K562 (cell line): ENCODE data around the gene MID2. TPM values are rescaled to one million over a fixed set of nuclear protein-coding genes. Genes with fewer than 3 reads are reported as not detected.

Source experiments
- ATAC-seq: fragments of 200-7000 bp; cut with Tn5 transposase; 3 replicates; pipeline ENCODE4 v1.9.1; 2020; ENCODE audit warnings: moderate library complexity
- BruUV-seq: library from RNA; stranded (reverse); fragments of 400-500 nt; replicated peaks from 2 replicates; lab custom pipeline; 2021; lab: Mats Ljungman, UMichigan
- CTCF ChIA-PET: fragments of 300-600 bp; formaldehyde crosslinking; extraction: SDS; loops from one replicate; lab custom pipeline; 2021; ENCODE audit warnings: low intra/inter-chr PET ratio; lab: Yijun Ruan, JAX
- POLR2A ChIA-PET: fragments of 300-600, 350-650 bp; sonication (Branson Sonifier 250); formaldehyde crosslinking; extraction: SDS; loops from one replicate; lab custom pipeline; 2021; ENCODE audit warnings: antibody characterized with exemption, inconsistent platforms; lab: Yijun Ruan, JAX
- DNase-seq, 4 experiments: peaks; one replicate each; pipeline versions ENCODE4 v3.0.0 to v3.0.0-alpha.2; 2011 to 2018; ENCODE audit warnings: low spot score in 3 of 4, mixed read lengths in 3 of 4; ENCODE audit errors: extremely low read depth in 1 of 4
- FAIRE-seq: peaks from 2 replicates; lab custom pipeline; 2011; peaks lifted over from hg19 to GRCh38; lab: Jason Lieb, UNC
- H2AFZ ChIP-seq: 2 replicates; pipeline ENCODE4 v1.6.0; 2011; ENCODE audit warnings: low read depth, low read length, control low read depth, inconsistent platforms
- H3K27ac ChIP-seq: fragments of 200-600 bp; 3 replicates; pipeline ENCODE4 v1.8.0; 2011; ENCODE audit warnings: low read depth, mild to moderate bottlenecking, control low read depth, inconsistent platforms, low read length, moderate library complexity, mixed read lengths; ENCODE audit errors: extremely low read depth
- H3K27me3 ChIP-seq, 2 experiments: fragments of 300-600 bp in 1 of 2; 2 replicates in 1 of 2; 3 replicates in 1 of 2; pipeline versions ENCODE4 v1.6.0 to v1.8.0; 2011; ENCODE audit warnings: inconsistent platforms in 2 of 2, low read length in 2 of 2, mild to moderate bottlenecking in 1 of 2, mixed read lengths in 1 of 2, moderate library complexity in 1 of 2; ENCODE audit not compliant: control insufficient read depth in 2 of 2, insufficient read depth in 2 of 2
- H3K36me3 ChIP-seq: fragments of 300-600 bp; 3 replicates; pipeline ENCODE4 v1.8.0; 2011; ENCODE audit warnings: mild to moderate bottlenecking, low read length, inconsistent platforms; ENCODE audit not compliant: control insufficient read depth, insufficient read depth
- H3K4me1 ChIP-seq, 2 experiments: fragments of 200-600 bp in 1 of 2; replicated peaks in 1 of 2; 2 replicates in 1 of 2; 3 replicates in 1 of 2; pipeline versions ENCODE4 v1.5.1 to v1.8.0; 2011; ENCODE audit warnings: inconsistent platforms in 2 of 2, low read length in 2 of 2, mild to moderate bottlenecking in 1 of 2, mixed read lengths in 1 of 2, moderate library complexity in 1 of 2; ENCODE audit not compliant: control insufficient read depth in 2 of 2, insufficient read depth in 2 of 2
- H3K4me2 ChIP-seq: 2 replicates; pipeline ENCODE4 v1.6.1; 2011; ENCODE audit warnings: low read length, control low read depth, inconsistent platforms, mixed read lengths; ENCODE audit not compliant: insufficient read depth
- H3K4me3 ChIP-seq: fragments of 200-600 bp; sonication (generic), shearing (Covaris generic); 2 replicates; pipeline ENCODE4 v1.5.1; 2016; ENCODE audit warnings: control low read depth, inconsistent platforms
- H3K79me2 ChIP-seq: fragments of 200-600 bp; 3 replicates; pipeline ENCODE4 v1.8.0; 2011; ENCODE audit warnings: low read length, inconsistent platforms; ENCODE audit not compliant: control insufficient read depth, insufficient read depth
- H3K9ac ChIP-seq, 2 experiments: 2 replicates each; pipeline versions ENCODE4 v1.6.0 to v1.6.1; 2011; ENCODE audit warnings: low read depth in 2 of 2, low read length in 2 of 2, control low read depth in 1 of 2, inconsistent platforms in 1 of 2, mild to moderate bottlenecking in 1 of 2, mixed read lengths in 1 of 2; ENCODE audit not compliant: insufficient read depth in 1 of 2
- H3K9me1 ChIP-seq: one replicate; pipeline ENCODE4 v1.6.0; 2011; ENCODE audit warnings: inconsistent platforms, mild to moderate bottlenecking, low read length, moderate library complexity; ENCODE audit not compliant: control insufficient read depth, insufficient read depth
- H3K9me3 ChIP-seq: replicated peaks from 2 replicates; pipeline ENCODE4 v1.5.1; 2011; ENCODE audit warnings: low read depth, low read length, inconsistent platforms; ENCODE audit not compliant: control insufficient read depth, insufficient read depth
- H4K20me1 ChIP-seq: replicated peaks from 2 replicates; pipeline ENCODE4 v1.6.1; 2011; ENCODE audit warnings: low read length, inconsistent platforms, mixed read lengths; ENCODE audit not compliant: control insufficient read depth, insufficient read depth
- ELK3 ChIP-seq: fragments of 450-650 bp; formaldehyde crosslinking; IDR thresholded peaks from 2 replicates; pipeline ENCODE4 v1.4.0; 2020; ENCODE audit warnings: mild to moderate bottlenecking
- GABPB2 ChIP-seq: fragments of 250-450 bp; sonication (Bioruptor Pico); conservative IDR thresholded peaks from 2 replicates; pipeline ENCODE4 v1.5.1; 2021; ENCODE audit warnings: mild to moderate bottlenecking
- HDAC1 ChIP-seq, 2 experiments: fragments of 450-650 bp; IDR thresholded peaks; 2 replicates each; pipeline ENCODE4 v1.6.1; 2016 to 2017; ENCODE audit warnings: inconsistent platforms in 1 of 2, mild to moderate bottlenecking in 1 of 2, moderate library complexity in 1 of 2
- ILF3 ChIP-seq: fragments of 450-650 bp; IDR thresholded peaks from 2 replicates; pipeline ENCODE4 v1.6.1; 2018; ENCODE audit warnings: antibody characterized with exemption, mild to moderate bottlenecking, moderate library complexity, borderline replicate concordance
- MEF2A ChIP-seq: IDR thresholded peaks from 2 replicates; pipeline ENCODE4 v1.6.1; 2011; ENCODE audit warnings: low read depth, mild to moderate bottlenecking, low read length, moderate library complexity; ENCODE audit not compliant: control insufficient read depth
- PTBP1 ChIP-seq: fragments of 200-400 bp; formaldehyde crosslinking; IDR thresholded peaks from 2 replicates; pipeline ENCODE4 v1.6.1; 2017; ENCODE audit warnings: low read depth, low read length
- RB1 ChIP-seq: fragments of 450-650 bp; IDR thresholded peaks from 2 replicates; pipeline ENCODE4 v1.6.1; 2017; ENCODE audit warnings: low read depth, mild to moderate bottlenecking
- RBBP5 ChIP-seq: fragments of 200-600 bp; sonication (generic); IDR thresholded peaks from 2 replicates; pipeline ENCODE4 v1.6.1; 2012; ENCODE audit warnings: borderline replicate concordance, mild to moderate bottlenecking, low read length, control low read depth, inconsistent platforms; ENCODE audit not compliant: insufficient read depth, poor library complexity, severe bottlenecking
- SMC3 ChIP-seq: conservative IDR thresholded peaks from 2 replicates; pipeline ENCODE4 v1.6.1; 2011; ENCODE audit warnings: low read depth, low read length, improper control_type of control experiment; ENCODE audit not compliant: insufficient read depth
- TCF7L2 ChIP-seq: fragments of 150-350 bp; IDR thresholded peaks from 2 replicates; pipeline ENCODE4 v1.6.1; 2016; ENCODE audit warnings: low read depth, mild to moderate bottlenecking, low read length, moderate library complexity
- TFE3 ChIP-seq: fragments of 450-650 bp; formaldehyde crosslinking; IDR thresholded peaks from 2 replicates; pipeline ENCODE4 v1.4.0; 2020; ENCODE audit warnings: mild to moderate bottlenecking, mixed read lengths
- ZNF174 ChIP-seq: fragments of 250-450 bp; sonication (Bioruptor Pico); IDR thresholded peaks from 2 replicates; pipeline ENCODE4 v1.4.0; 2020; ENCODE audit warnings: mild to moderate bottlenecking
- ZNF184 ChIP-seq: sonication (generic); formaldehyde crosslinking; IDR thresholded peaks from 2 replicates; pipeline ENCODE4 v1.5.0; 2020; ENCODE audit warnings: missing genetic modification reagents
- ZNF609 ChIP-seq: sonication (generic); formaldehyde crosslinking; IDR thresholded peaks from 2 replicates; pipeline ENCODE4 v1.8.1; 2023; ENCODE audit warnings: missing genetic modification reagents, mild to moderate bottlenecking, borderline replicate concordance
- ZNF778 ChIP-seq: fragments of 450-650 bp; formaldehyde crosslinking; IDR thresholded peaks from 2 replicates; pipeline ENCODE4 v1.4.0; 2020; ENCODE audit warnings: mild to moderate bottlenecking, moderate library complexity
- WGBS: fragments of 100-300 bp; shearing (Covaris generic); methylation state at CpG from one replicate; pipeline ENCODE4 v1.1.6; 2016; ENCODE audit warnings: low coverage, mixed read lengths; ENCODE audit not compliant: insufficient coverage; ENCODE audit errors: missing lambda C conversion rate; 5-methylcytosine and 5-hydroxymethylcytosine counted together
- in situ Hi-C: fragments of 300-500 bp; cut with MboI; formaldehyde crosslinking; loops from 4 replicates; pipeline ENCODE4 v1.15.0; 2018; ENCODE audit warnings: inconsistent platforms, mixed read lengths
- intact Hi-C: fragments of 100-400 bp; cut with micrococcal nuclease; formaldehyde crosslinking; loops from 2 replicates; pipeline ENCODE4 v1.14.2; 2022
- polyA plus RNA-seq, 8 experiments: library from polyadenylated mRNA; depleted of rRNA in 4 of 8; stranded (reverse) in 5 of 8; unstranded in 3 of 8; fragments of >200 nt; fragmentation: Nextera tagmentation in 2 of 8; fragmentation: Illumina TruSeq in 1 of 8; extraction: Ambion mirVana in 2 of 8; extraction: Trizol in 1 of 8; gene quantifications; 2 replicates each; pipeline versions ENCODE4 v1.2.1 to v1.2.3, GENCODE V29; 2011 to 2014; ENCODE audit warnings: inconsistent platforms in 1 of 8, missing spikeins in 1 of 8
- total RNA-seq, 7 experiments: library from RNA; depleted of rRNA in 6 of 7; stranded (reverse); fragments of >200 nt in 6 of 7; fragmentation: Illumina TruSeq in 2 of 7; extraction: Trizol in 2 of 7; gene quantifications; 2 replicates each; pipeline versions ENCODE4 v1.2.1 to v1.2.3, GENCODE V29; 2011 to 2021; ENCODE audit warnings: low replicate concordance in 1 of 7

The MID2 gene
- total and polyA plus RNA-seq, 9 of the 15 experiments (the other 6 are each of a cell fraction or from before 2014, with no cell fraction given): 0.07 TPM; not detected in 8

- H3K36me3 ChIP-seq: no peaks in the 10 kb centered on the region
- no peak overlapping the region for H3K4me2 ChIP-seq
- no TSS peak for BruUV-seq
- no peak overlapping the region for H3K27ac ChIP-seq
- no peak overlapping the region for H3K4me3 ChIP-seq
- CTCF ChIA-PET: no interaction called here
- H3K9ac ChIP-seq: no peak overlapping the region
- H3K4me1 ChIP-seq: no peaks in the 10 kb centered on the region
- H3K79me2 ChIP-seq: no peaks in the 10 kb centered on the region
- TF ChIP-seq ZNF609 (no peak), ZNF778 (CRISPR knock-in tag) (no peak), ZNF184 (no peak), RB1 (no peak), ZNF174 (no peak), HDAC1 (IDR thresholded peaks at IDR 0.05) (no peak), ILF3 (no peak), GABPB2 (no peak), ELK3 (CRISPR knock-in tag) (no peak), TCF7L2 (no peak), TFE3 (CRISPR knock-in tag) (no peak), SMC3 (no peak), RBBP5 (no peak), PTBP1 (no peak), MEF2A (no peak)
- TF ChIP-seq, all 486 proteins: peak for 0
- DNase-seq (no peak), FAIRE-seq (no peak), ATAC-seq (no peak)
- H3K9me3 ChIP-seq: no peaks in the 10 kb centered on the region
- intact Hi-C loops (no loop called here), in situ Hi-C loops (no loop called here)
- no peaks in the 10 kb centered on the region for H3K9me1 ChIP-seq
- whole genome bisulfite sequencing: 4% methylated on average over 3 of the region's 3 CpGs
- POLR2A ChIA-PET: no interaction called here
- H4K20me1 ChIP-seq: no peaks in the 10 kb centered on the region
- peaks cover 0 to 11% of the 10 kb centered on the region in 2 experiments; a peak in 1 of 5 replicates for H3K27me3 ChIP-seq
- no peak overlapping the region for H2AFZ ChIP-seq
Observed at GRCh38 chrX:107940095-107940494, 114.4 kb downstream of the MID2 start.
